Endothelial cell of hepatic sinusoid (primary cell): ENCODE data around the gene CEACAM4.
"Not testable (repeated sequence)": the region's sequence is repeated elsewhere in the genome, so short reads cannot be mapped to it uniquely, and the experiment has no call there.

Experiments used
- in situ Hi-C: cut with HindIII; loops from 2 replicates; pipeline ENCODE4 v1.10.0; 2017; ENCODE audit warnings: low sequenced_read_pairs

CEACAM4 gene

DNA sequence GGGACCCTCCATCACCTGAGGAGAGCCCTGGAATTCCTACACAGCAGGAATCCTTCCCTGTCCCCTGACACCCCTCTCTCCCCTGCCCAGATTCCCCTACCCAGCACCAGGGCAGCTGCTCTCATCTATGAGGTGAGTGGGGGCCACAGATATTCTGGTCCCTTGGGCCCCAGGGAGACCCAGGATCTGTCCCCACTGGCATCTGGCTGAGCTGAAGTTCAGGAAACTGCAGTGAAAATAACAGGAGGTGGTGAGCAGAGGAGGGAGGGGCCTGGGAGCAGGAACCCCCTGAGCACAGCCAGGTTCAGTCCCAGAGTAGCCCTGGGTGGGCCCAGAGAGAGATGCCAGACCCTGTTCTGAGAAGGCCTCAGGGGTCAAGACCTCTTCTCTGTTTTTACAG is 40.8 kb downstream of the CEACAM4 start:
- in situ Hi-C loops: no loop called here

DNA sequence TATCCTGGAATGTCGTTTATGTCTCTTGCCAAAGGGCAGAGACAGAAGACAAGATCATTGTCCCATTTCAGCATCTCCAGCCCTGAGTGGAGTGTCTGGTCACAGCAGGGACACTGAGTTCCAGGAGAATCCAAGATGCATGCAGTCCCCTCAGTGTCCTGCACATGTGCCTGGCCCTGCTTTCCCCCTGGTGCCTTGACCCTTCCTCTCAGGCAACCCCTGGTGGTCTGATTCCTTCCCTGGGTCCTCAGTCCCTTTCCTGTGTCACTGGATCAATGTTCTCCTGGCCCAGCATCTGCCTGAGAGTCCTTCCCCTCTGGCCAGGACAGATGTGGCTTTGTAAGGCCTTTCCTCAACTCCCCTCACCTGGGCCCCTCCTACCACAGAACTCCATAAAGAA is 41.9 kb downstream of the CEACAM4 start:
- in situ Hi-C loops: no loop called here

DNA sequence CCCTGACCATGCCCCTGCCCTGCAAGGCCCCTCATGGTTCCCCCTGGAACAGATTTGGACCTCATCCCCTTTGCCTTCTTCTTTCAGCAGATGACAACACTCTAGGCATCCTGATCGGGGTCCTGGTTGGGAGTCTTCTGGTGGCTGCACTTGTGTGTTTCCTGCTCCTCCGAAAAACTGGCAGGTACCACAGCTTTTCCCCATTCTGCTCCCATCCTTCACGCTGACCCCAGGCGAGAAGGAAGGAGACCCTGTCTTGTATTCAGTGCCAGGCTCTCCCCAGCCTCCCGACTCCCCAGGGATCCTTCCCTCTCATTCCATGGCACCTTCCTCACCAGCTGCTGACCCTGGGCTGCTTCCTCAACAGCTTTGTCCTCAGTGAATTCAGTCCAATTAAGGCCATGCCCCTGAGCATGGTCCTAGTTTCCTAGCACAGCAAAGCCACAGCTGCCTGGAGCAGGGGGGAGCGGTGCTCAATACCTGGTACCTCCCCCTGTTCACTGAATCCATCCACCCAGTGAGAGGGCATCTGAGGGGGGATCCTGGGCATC is 42.5 kb downstream of the CEACAM4 start:
- in situ Hi-C loops: no loop called here

DNA sequence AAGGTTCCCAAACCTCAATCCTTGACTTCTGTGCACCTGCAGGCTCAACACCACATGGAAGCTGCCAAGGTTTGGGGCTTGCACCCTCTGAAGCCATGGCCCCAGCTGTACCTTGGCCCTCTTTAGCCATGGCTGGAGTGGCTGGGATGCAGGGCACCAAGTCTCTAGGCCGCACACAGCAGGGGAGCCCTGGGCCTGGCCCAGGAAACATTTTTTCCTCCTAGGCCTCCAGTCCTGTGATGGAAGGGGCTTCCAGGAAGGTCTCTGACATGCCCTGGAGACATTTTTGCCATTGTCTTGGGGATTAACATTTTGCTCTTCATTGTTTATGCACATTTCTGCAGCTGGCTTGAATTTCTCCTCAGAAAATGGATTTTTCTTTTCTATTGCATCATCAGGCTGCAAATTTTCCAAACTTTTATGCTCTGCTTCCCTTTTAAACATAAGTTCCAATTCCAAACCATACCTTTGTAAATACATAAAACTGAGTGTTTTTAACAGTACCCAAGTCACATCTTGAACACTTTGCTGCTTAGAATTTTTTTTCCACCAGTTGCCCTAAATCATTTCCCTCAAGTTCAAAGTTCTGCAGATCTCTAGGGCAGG is 44.2 kb downstream of the CEACAM4 start:
- in situ Hi-C loops: not testable (repeated sequence)

DNA sequence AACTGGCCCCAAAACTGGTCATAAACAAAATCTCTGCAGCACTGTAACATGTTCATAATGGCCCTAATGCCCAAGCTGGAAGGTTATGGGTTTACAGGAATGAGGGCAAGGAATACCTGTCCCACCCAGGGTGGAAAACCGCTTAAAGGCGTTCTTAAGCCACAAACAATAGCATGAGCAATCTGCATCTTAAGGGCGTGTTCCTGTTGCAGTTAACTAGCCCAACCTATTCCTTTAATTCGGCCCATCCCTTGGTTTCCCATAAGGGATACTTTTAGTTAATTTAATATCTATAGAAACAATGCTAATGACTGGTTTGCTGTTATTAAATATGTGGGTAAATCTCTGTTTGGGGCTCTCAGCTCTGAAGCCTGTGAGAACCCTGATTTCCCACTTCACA is 45.8 kb downstream of the CEACAM4 start:
- in situ Hi-C loops: not testable (repeated sequence)

DNA sequence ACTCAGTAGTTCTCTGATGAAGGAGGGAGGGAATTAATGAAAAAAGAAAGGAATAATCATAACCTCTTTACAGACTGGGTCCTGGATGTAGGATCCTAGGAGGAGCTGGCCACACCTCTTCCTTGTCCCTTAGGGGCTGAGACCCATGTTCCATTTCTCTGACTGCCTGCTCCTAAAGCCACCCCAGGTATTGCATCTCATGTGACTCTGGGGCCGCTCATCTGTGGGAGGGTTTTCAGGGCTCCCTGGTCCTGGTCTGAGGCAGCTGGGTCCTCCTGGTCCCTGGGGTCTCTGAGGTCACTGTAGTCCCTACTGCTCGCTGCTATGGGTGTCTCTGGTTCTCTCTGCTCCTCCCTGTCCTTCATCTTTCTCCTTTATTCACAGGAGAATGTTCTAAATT is 48.0 kb downstream of the CEACAM4 start:
- in situ Hi-C loops: no loop called here

DNA sequence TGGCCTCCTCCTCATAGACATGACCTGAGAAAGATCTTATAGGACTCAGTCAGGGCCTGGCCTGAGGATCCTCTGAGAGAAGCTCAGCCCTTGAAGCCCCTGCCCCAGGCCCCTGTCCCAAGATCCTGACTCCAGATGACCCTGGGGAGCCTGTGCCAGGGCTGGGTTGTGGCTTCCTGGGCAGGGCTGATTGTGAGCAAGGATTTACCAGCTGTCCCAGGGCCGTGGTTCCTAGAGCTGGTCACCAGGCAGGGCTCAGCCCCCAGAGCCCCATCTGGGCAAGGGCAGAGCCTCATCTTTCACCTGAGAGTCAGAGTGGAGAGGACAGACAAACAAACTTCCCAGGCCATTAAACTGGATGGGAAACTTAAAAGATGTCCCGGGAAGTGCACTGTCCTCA is 49.0 kb downstream of the CEACAM4 start:
- in situ Hi-C loops: no loop called here

DNA sequence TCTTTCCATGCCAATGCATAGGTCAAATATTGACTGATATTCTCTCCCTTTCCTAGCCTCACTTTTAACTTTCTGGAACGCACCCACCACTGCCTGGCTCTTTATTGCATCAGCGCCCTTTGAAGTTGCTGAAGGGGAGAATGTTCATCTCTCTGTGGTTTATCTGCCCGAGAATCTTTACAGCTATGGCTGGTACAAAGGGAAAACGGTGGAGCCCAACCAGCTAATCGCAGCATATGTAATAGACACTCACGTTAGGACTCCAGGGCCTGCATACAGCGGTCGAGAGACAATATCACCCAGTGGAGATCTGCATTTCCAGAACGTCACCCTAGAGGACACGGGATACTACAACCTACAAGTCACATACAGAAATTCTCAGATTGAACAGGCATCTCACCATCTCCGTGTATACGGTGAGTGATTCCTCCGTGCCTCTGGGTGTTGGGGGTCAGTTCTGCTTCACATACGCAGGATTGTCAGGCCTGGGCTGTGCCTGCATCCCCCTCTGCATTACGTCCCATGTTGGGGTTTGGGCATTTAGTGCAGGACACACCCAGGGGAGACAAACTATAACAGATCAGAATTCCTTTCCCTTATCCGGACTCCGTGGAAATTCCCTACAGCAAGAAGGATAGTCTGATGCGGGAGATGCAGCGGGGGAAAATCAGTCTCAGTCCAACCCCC is 49.6 kb downstream of the CEACAM4 start:
- in situ Hi-C loops: no loop called here

DNA sequence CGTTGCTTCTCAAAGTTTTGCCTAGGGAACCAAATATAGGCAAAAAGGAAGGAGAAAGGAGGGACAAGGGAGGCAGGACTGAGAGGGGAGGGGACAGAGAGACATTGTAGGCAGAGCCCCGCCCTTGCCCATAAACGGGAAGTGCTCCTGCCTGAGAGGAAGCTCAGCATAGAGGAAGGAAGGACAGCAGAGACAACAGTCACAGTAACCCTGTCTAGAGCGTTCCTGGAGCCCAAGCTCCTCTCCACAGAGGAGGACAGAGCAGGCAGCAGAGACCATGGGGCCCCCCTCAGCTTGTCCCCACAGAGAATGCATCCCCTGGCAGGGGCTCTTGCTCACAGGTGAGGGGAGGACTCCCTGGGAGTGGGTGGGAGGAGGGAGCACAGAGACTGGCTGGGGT is 50.9 kb downstream of the CEACAM4 start, which contains the start of gene CEACAM21:
CEACAM21 (plus strand) TSS at position 169 of the 400 bp plus-strand sequence; CDS start at position 278, 109 bp downstream.
- in situ Hi-C loops: no loop called here

DNA sequence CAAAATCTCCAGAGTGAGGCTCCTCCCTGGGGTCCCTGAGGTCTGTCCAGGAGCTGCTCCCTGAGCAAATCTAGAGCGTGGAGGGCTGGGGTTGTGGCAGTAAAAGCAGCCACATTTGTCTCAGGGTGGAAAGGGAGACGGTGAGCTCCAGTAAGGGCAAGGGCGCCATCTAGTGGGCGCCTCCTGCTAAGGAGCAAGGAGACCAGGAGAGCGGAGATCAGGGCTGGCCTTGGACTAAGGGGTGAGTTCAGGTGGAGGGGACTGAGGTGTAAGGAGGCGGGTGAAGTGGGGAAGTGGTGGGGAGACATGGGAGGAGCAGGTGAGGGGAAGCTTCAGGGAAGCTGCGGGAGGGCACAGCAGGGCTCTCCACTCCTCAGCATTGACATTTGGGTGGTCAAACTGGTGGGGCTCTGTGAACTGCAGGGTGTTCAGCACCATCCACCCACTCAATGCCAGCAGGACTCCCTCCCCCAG is 56.2 kb downstream of the CEACAM4 start:
- in situ Hi-C loops: no loop called here

DNA sequence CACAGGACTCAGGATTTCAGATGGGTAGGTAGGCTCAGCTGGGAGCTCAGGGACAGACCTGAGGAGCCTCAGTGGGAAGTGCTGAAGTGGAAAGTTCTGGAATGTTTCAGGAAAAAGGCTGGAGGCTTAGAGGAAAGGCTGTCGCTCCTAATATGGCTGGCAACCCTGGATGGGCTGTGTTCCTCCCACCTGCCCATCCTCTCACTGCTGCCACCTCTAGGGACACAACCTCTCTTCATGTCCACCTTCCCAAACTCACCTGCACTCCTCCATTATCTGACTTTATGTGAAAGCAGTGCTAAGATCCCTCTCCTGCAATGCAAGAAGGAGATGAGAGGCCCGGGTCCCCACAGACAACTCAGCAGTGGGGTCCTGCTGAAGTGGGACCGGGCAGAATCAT is 56.7 kb downstream of the CEACAM4 start:
- in situ Hi-C loops: no loop called here

DNA sequence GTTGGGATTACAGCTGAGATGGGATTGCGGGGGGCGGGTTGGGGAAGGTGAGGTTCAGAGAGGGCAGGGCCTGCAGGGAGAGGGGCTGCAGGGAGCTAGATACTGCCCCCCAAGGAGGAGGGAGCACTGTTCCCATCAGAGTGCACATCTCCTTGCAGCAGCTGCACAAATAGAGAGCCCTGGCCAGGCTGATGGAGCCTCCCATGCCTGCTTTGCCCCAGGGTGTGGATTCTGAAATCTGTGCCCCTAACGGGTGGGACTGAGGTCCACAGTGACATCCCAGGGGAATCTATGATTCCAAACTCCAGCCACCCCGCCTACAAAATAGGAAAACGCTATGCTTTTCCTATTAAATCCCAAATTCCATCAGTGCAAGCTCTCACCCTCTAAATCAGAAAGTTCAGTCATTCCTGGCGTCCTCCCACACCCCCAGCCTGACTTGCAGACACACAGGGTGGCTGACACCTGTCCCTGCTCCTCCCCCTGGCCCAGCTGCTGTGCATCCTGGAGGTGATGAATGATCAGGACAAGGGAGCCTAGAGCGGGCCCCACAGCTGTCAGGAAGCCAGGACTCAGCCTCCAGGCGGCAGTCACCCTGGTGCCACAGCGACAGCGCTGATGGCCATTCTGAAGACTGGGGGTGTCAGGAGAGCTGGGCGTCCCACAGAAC is 57.3 kb downstream of the CEACAM4 start:
- in situ Hi-C loops: no loop called here
